ENCODE measurements around the gene TMEM53.
"Not testable (repeated sequence)": the region's sequence is repeated elsewhere in the genome, so short reads cannot be mapped to it uniquely, and the experiment has no call there.

TMEM53 gene

GRCh38 chr1:44674113-44675000 lies at the start of gene TMEM53, which contains the start of gene ARMH1:
Gene TMEM53 (minus strand): TSS chr1:44674481. CDS start chr1:44674391, 90 bp downstream.
Gene ARMH1 (plus strand): TSS chr1:44674714. CDS start chr1:44689698, 14,984 bp downstream.
- DNase-seq (ENCODE audit: low spot score) = peak; percentile 99

- DNase-seq (ENCODE audit: low spot score) = no peak
Measured at GRCh38 chr1:44723496-44724295, 49.4 kb upstream of the TMEM53 start.

- DNase-seq (ENCODE audit: low spot score) = no peak
Measured at GRCh38 chr1:44723064-44723463, 48.8 kb upstream of the TMEM53 start.

GRCh38 chr1:44721485-44722361 lies 47.4 kb upstream of the TMEM53 start:
- peak; percentile 96 for DNase-seq (ENCODE audit: low spot score)

- DNase-seq (ENCODE audit: low spot score) = no peak
Measured at GRCh38 chr1:44720281-44720680, 46.0 kb upstream of the TMEM53 start.

- DNase-seq (ENCODE audit: low spot score) = no peak
Measured at GRCh38 chr1:44719318-44719717, 45.0 kb upstream of the TMEM53 start.

- DNase-seq (ENCODE audit: low spot score) = no peak
Measured at GRCh38 chr1:44718091-44718490, 43.8 kb upstream of the TMEM53 start.

- DNase-seq (ENCODE audit: low spot score) = no peak
Measured at GRCh38 chr1:44717653-44718052, 43.4 kb upstream of the TMEM53 start.

GRCh38 chr1:44717156-44717555 lies 42.9 kb upstream of the TMEM53 start:
- no peak for DNase-seq (ENCODE audit: low spot score)

- DNase-seq (ENCODE audit: low spot score) = peak; percentile 80
Measured at GRCh38 chr1:44714944-44715571, 40.8 kb upstream of the TMEM53 start.

GRCh38 chr1:44714532-44714931 lies 40.3 kb upstream of the TMEM53 start:
- no peak for DNase-seq (ENCODE audit: low spot score)

GRCh38 chr1:44713321-44713781 lies 39.1 kb upstream of the TMEM53 start:
- no peak for DNase-seq (ENCODE audit: low spot score)

GRCh38 chr1:44707959-44708831 lies 33.9 kb upstream of the TMEM53 start:
- peak; percentile 55 for DNase-seq (ENCODE audit: low spot score)

- DNase-seq (ENCODE audit: low spot score) = no peak
Measured at GRCh38 chr1:44707112-44707881, 33.0 kb upstream of the TMEM53 start.

- DNase-seq (ENCODE audit: low spot score) = no peak
Measured at GRCh38 chr1:44705938-44706337, 31.7 kb upstream of the TMEM53 start.

- no peak for DNase-seq (ENCODE audit: low spot score)
Measured at GRCh38 chr1:44705470-44705869, 31.2 kb upstream of the TMEM53 start.

GRCh38 chr1:44701141-44701573 lies 26.9 kb upstream of the TMEM53 start:
- DNase-seq (ENCODE audit: low spot score) = no peak

- no peak for DNase-seq (ENCODE audit: low spot score)
Measured at GRCh38 chr1:44700573-44700972, 26.3 kb upstream of the TMEM53 start.

- not testable (repeated sequence) for DNase-seq (ENCODE audit: low spot score)
Measured at GRCh38 chr1:44699375-44699774, 25.1 kb upstream of the TMEM53 start.

All from activated CD4-positive, alpha-beta T cell treated with anti-CD3 and anti-CD28 coated beads, Interleukin-2, Interleukin-4, amounts not matched to agents 100 ng/mL and 50 ng/mL, durations not matched to agents 16 hours and 8 hours (primary cell).